Breast epithelium (tissue), 4 donors: ENCODE measurements around the gene HSH2D. TPM values are rescaled to one million over a fixed set of nuclear protein-coding genes. Genes with fewer than 3 reads are reported as not detected.

Source experiments
- DNase-seq, 2 donors: peaks; one replicate each; pipeline ENCODE4 v3.0.0-alpha.2; 2019; ENCODE audit warnings: low spot score in 2 of 2
- H3K27ac ChIP-seq, 2 donors: fragments of 200-600 bp; sonication (generic) in 1 of 2; one replicate each; pipeline ENCODE4 v1.5.1; 2016 to 2019; ENCODE audit warnings: mild to moderate bottlenecking in 1 of 2
- H3K27me3 ChIP-seq, 2 donors: fragments of 200-600 bp; sonication (generic) in 1 of 2; one replicate each; pipeline versions ENCODE4 v1.5.1 to v1.6.0; 2017 to 2019; ENCODE audit warnings: control low read depth in 1 of 2, mild to moderate bottlenecking in 1 of 2
- H3K36me3 ChIP-seq: fragments of 200-600 bp; one replicate; pipeline ENCODE4 v1.5.1; 2019
- H3K4me1 ChIP-seq, 2 donors: fragments of 200-600 bp; sonication (generic); one replicate each; pipeline ENCODE4 v1.5.1; 2016 to 2019; ENCODE audit warnings: control low read depth in 1 of 2
- H3K4me3 ChIP-seq, 3 donors: fragments of 200-600 bp; sonication (generic); 1 replicate in 2 of 3; 2 replicates in 1 of 3; pipeline ENCODE4 v1.5.1; 2016 to 2019; ENCODE audit warnings: mild to moderate bottlenecking in 3 of 3, moderate library complexity in 2 of 3
- H3K9me3 ChIP-seq, 2 donors: fragments of 200-600 bp; sonication (generic) in 1 of 2; one replicate each; pipeline ENCODE4 v1.5.1; 2016 to 2019; ENCODE audit warnings: control low read depth in 1 of 2
- POLR2A ChIP-seq: fragments of 450-650 bp; IDR thresholded peaks from one replicate; pipeline ENCODE4 v1.6.1; 2016; ENCODE audit warnings: antibody characterized with exemption, mild to moderate bottlenecking, moderate library complexity
- POLR2AphosphoS5 ChIP-seq, 3 donors: sonication (generic); formaldehyde crosslinking; IDR thresholded peaks; one replicate each; pipeline ENCODE4 v1.6.1; 2017; ENCODE audit warnings: antibody characterized with exemption in 3 of 3
- intact Hi-C: fragments of 100-400 bp; cut with DNase I; formaldehyde crosslinking; loops from one replicate; pipeline ENCODE4 v1.15.1; 2023; ENCODE audit warnings: low total_unique reads
- total RNA-seq, 3 donors: library from RNA; depleted of rRNA; stranded (reverse); fragments of >200 nt; gene quantifications; one replicate each; pipeline ENCODE4 v1.1.0, GENCODE V29; 2016
- TF ChIP-seq, protein P1 (sequence below), 3 donors: fragments of 450-650 bp; IDR thresholded peaks; one replicate each; pipeline ENCODE4 v1.5.1; 2016 to 2017; ENCODE audit warnings: antibody characterized with exemption in 3 of 3, mild to moderate bottlenecking in 3 of 3, moderate library complexity in 3 of 3

The HSH2D gene
- total RNA-seq, 3 donors from 2014 or later = 0.16 to 5.7 (median 5.6) TPM

DNA sequence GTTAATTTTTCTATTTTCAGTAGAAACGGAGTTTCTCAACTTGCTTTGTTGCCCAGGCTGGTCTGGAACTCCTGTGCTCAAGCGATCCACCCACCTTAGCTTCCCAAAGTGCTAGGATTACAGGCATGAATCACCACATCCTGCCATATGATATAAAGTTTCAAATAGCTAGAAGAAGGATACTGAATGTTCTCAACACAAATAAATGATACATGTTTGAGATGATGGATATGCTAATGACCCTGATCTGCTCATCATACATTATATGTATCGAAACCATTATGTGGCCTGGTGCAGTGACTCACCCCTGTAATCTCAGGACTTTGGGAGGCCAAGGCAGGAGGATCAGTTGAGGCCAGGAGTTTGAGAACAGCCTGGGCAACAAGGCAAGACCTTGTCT is 18.4 kb downstream of the HSH2D start:
- intact Hi-C loops = no loop called here

DNA sequence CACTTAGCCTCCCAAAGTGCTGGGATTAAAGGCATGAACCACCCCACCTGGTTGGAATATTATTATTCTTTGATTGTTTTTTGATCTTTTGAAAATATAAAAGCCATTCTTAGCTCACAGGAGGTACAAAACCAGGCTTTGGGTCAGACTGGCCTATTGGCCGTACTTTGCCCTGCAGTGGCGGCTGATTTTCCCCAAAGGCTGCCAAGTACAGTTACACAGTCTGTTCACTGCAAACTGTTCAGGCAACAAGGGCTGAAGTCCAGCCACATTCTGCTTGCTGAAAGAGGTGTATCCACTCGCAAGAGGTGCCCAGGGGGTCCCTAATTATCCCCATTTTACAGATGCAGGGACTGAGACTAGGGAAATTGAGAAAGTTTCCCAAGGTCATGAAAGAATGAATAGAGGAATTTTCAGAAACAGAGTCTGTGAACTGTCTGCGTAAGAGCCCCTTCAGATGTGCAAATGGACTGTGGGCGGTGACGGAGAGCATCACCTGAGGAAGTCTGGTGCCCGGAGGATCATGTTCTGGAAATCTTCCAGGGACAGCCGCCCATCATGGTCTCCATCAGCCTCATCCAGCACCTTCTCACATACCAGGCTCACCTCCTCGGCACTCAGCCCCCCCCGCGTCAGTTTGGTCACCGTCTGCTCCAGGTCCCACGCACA is 20.9 kb downstream of the HSH2D start:
- no peaks in the 10 kb centered on the region for H3K27me3 ChIP-seq
- no peaks in the 10 kb centered on the region for H3K4me1 ChIP-seq
- H3K4me3 ChIP-seq = no peak overlapping the region
- TF ChIP-seq, protein P1, sequence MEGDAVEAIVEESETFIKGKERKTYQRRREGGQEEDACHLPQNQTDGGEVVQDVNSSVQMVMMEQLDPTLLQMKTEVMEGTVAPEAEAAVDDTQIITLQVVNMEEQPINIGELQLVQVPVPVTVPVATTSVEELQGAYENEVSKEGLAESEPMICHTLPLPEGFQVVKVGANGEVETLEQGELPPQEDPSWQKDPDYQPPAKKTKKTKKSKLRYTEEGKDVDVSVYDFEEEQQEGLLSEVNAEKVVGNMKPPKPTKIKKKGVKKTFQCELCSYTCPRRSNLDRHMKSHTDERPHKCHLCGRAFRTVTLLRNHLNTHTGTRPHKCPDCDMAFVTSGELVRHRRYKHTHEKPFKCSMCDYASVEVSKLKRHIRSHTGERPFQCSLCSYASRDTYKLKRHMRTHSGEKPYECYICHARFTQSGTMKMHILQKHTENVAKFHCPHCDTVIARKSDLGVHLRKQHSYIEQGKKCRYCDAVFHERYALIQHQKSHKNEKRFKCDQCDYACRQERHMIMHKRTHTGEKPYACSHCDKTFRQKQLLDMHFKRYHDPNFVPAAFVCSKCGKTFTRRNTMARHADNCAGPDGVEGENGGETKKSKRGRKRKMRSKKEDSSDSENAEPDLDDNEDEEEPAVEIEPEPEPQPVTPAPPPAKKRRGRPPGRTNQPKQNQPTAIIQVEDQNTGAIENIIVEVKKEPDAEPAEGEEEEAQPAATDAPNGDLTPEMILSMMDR (IDR thresholded peaks at IDR 0.05) = no peak
- TF ChIP-seq POLR2A (no peak), POLR2AphosphoS5 (IDR thresholded peaks at IDR 0.05) (no peak)
- no peaks in the 10 kb centered on the region for H3K36me3 ChIP-seq
- H3K9me3 ChIP-seq = no peaks in the 10 kb centered on the region
- DNase-seq = no peak
- intact Hi-C loops = no loop called here
- H3K27ac ChIP-seq = no peak overlapping the region

More for the DNA sequence above, 18.4 kb downstream of the HSH2D start:
- H3K9me3 ChIP-seq = no peaks in the 10 kb centered on the region
- no peak overlapping the region for H3K4me3 ChIP-seq
- H3K27ac ChIP-seq = no peak overlapping the region
- TF ChIP-seq POLR2AphosphoS5 (IDR thresholded peaks at IDR 0.05) (no peak), POLR2A (no peak)
- TF ChIP-seq, protein P1 (IDR thresholded peaks at IDR 0.05) = no peak
- H3K36me3 ChIP-seq = no peaks in the 10 kb centered on the region
- DNase-seq = no peak
- no peaks in the 10 kb centered on the region for H3K27me3 ChIP-seq
- H3K4me1 ChIP-seq = no peaks in the 10 kb centered on the region

DNA sequence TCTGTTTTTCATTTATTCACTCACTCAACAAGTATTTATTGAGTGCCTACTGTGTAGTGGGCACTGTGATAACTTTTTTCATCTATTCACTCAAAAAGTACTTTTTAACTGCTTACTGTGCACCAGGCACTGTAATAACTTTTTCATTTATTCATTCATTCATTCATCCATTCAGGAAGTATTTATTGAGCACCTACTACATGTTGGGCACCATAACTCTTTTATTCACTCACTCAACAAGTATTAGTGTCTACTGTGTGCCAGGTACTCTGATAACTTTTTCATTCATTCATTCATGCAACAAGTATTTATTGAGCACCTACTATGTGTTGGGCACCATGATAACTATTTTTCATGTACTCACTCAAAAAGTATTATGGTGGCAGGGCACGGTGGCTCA is 22.9 kb downstream of the HSH2D start:
- no peak for DNase-seq
- intact Hi-C loops = no loop called here

GRCh38 chr19:16167055-16167454 is 23.6 kb downstream of the HSH2D start:
- no peak for TF ChIP-seq POLR2AphosphoS5 (IDR thresholded peaks at IDR 0.05)
- TF ChIP-seq, protein P1 (IDR thresholded peaks at IDR 0.05) = no peak
- no peak for TF ChIP-seq POLR2A
- no peaks in the 10 kb centered on the region for H3K4me1 ChIP-seq
- H3K27me3 ChIP-seq = no peaks in the 10 kb centered on the region
- H3K27ac ChIP-seq = no peak overlapping the region
- intact Hi-C loops = no loop called here
- DNase-seq = no peak
- no peak overlapping the region for H3K4me3 ChIP-seq
- no peaks in the 10 kb centered on the region for H3K36me3 ChIP-seq
- no peaks in the 10 kb centered on the region for H3K9me3 ChIP-seq

More for the DNA sequence above, 22.9 kb downstream of the HSH2D start:
- Histone ChIP-seq H3K9me3 (no peaks in the 10 kb centered on the region), H3K36me3 (no peaks in the 10 kb centered on the region), H3K4me1 (no peaks in the 10 kb centered on the region), H3K4me3 (no peak overlapping the region), H3K27me3 (no peaks in the 10 kb centered on the region), H3K27ac (no peak overlapping the region)
- TF ChIP-seq, protein P1 (IDR thresholded peaks at IDR 0.05) = no peak
- TF ChIP-seq POLR2AphosphoS5 (IDR thresholded peaks at IDR 0.05) (no peak), POLR2A (no peak)

- DNase-seq = no peak
- Histone ChIP-seq H3K36me3 (no peaks in the 10 kb centered on the region), H3K4me3 (no peak overlapping the region), H3K4me1 (peaks cover 0 to 4% of the 10 kb centered on the region in 2 donors), H3K27ac (no peak overlapping the region), H3K9me3 (no peaks in the 10 kb centered on the region), H3K27me3 (no peaks in the 10 kb centered on the region)
- TF ChIP-seq, protein P1 (IDR thresholded peaks at IDR 0.05) = no peak
- TF ChIP-seq POLR2AphosphoS5 (IDR thresholded peaks at IDR 0.05) = no peak
- no peak for TF ChIP-seq POLR2A
- intact Hi-C loops = no loop called here
Measured at GRCh38 chr19:16168465-16169081, 25.1 kb downstream of the HSH2D start.
